NCI-H510A (cell line): ENCODE measurements around the gene CTAG1A.
"Not testable (repeated sequence)": the region's sequence is repeated elsewhere in the genome, so short reads cannot be mapped to it uniquely, and the experiment has no call there.

Experiments used
- DNase-seq: peaks from one replicate; lab custom pipeline; 2025; lab: John Stamatoyannopoulos, UW

The CTAG1A gene

DNA sequence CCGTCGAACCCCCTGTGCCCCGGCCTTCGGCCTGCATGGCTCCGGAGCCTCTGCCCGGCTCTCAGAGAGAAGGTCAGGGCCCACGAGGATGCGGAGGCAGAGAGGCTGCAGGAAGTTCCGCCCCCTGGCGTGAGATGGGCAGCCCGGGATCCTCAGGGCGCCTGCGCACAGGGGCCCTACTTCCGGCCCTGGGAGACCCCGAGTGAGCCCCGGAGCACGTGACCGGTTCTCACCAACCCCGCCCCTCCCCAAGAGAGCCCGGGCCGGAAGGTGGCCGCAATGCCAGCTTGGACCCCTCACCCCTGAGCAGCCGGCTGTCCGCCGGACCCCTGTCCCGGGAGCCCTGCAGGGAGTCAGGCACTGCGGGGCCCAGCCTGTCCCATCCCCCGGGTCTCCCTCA lies 34.2 kb downstream of the CTAG1A start, which contains the start of gene CTAG1B:
Gene CTAG1B, minus strand, starts transcription at position 101 of the 400 bp plus-strand sequence. Its CDS starts 64 bp downstream, at position 37.
- DNase-seq = not testable (repeated sequence)

GRCh38 chrX:154620767-154621414 lies 36.0 kb downstream of the CTAG1A start:
- not testable (repeated sequence) for DNase-seq

DNA sequence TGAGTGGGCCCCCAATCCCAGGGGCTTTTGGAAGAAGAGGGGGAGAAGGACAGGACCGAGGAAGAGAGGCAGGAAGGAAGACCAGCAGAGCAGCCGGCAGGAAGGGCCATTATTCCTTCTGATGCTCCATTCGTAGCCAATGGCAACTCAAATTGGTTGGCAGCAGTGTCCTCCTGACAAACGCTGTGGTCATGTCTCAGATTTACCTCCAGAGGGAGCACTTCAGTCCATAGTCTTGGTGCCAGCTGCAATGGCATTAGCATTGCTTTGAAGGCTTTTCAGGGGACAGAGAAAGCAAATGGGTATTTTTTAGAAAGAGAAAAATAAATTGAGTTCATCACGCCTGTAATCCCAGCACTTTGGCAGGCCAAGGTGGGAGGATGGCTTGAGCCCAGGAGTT lies 44.0 kb downstream of the CTAG1A start:
- not testable (repeated sequence) for DNase-seq

GRCh38 chrX:154630949-154631348 lies 46.0 kb downstream of the CTAG1A start:
- DNase-seq = not testable (repeated sequence)

- not testable (repeated sequence) for DNase-seq
Measured at GRCh38 chrX:154633661-154634060, 48.7 kb downstream of the CTAG1A start.
